ENCODE measurements around the gene ZFAND6.

ZFAND6 gene

GRCh38 chr15:80182611-80183261 is 123.3 kb downstream of the ZFAND6 start:
- DNase-seq (ENCODE audit: low read depth) = peak; percentile 74
- no peak for TF ChIP-seq CTCF (IDR thresholded peaks at IDR 0.05; ENCODE audit: low read depth, low read length, missing control alignments)
- no peak overlapping the region for H3K4me3 ChIP-seq (ENCODE audit: low read depth, low read length)
- in situ Hi-C loops (cut with HindIII; ENCODE audit: low sequenced_read_pairs) = no loop called here

- in situ Hi-C loops (cut with HindIII; ENCODE audit: low sequenced_read_pairs) = no loop called here
- no peak for DNase-seq (ENCODE audit: low read depth)
- H3K4me3 ChIP-seq (ENCODE audit: low read depth, low read length) = no peak overlapping the region
- no peak for TF ChIP-seq CTCF (IDR thresholded peaks at IDR 0.05; ENCODE audit: low read depth, low read length, missing control alignments)
Measured at GRCh38 chr15:80183306-80183705, 123.8 kb downstream of the ZFAND6 start.

GRCh38 chr15:80183886-80184285 is 124.4 kb downstream of the ZFAND6 start:
- no peak overlapping the region for H3K4me3 ChIP-seq (ENCODE audit: low read depth, low read length)
- in situ Hi-C loops (cut with HindIII; ENCODE audit: low sequenced_read_pairs) = no loop called here
- TF ChIP-seq CTCF (IDR thresholded peaks at IDR 0.05; ENCODE audit: low read depth, low read length, missing control alignments) = peak; percentile 47
- DNase-seq (ENCODE audit: low read depth) = no peak

GRCh38 chr15:80184554-80184953 is 125.1 kb downstream of the ZFAND6 start:
- no peak overlapping the region for H3K4me3 ChIP-seq (ENCODE audit: low read depth, low read length)
- TF ChIP-seq CTCF (IDR thresholded peaks at IDR 0.05; ENCODE audit: low read depth, low read length, missing control alignments) = no peak
- in situ Hi-C loops (cut with HindIII; ENCODE audit: low sequenced_read_pairs) = no loop called here
- no peak for DNase-seq (ENCODE audit: low read depth)

GRCh38 chr15:80185152-80185551 is 125.7 kb downstream of the ZFAND6 start:
- no peak for DNase-seq (ENCODE audit: low read depth)
- TF ChIP-seq CTCF (IDR thresholded peaks at IDR 0.05; ENCODE audit: low read depth, low read length, missing control alignments) = no peak
- no peak overlapping the region for H3K4me3 ChIP-seq (ENCODE audit: low read depth, low read length)
- in situ Hi-C loops (cut with HindIII; ENCODE audit: low sequenced_read_pairs) = no loop called here

GRCh38 chr15:80186066-80186465 is 126.6 kb downstream of the ZFAND6 start:
- H3K4me3 ChIP-seq (ENCODE audit: low read depth, low read length) = no peak overlapping the region
- no peak for TF ChIP-seq CTCF (IDR thresholded peaks at IDR 0.05; ENCODE audit: low read depth, low read length, missing control alignments)
- DNase-seq (ENCODE audit: low read depth) = no peak
- in situ Hi-C loops (cut with HindIII; ENCODE audit: low sequenced_read_pairs) = no loop called here

All from astrocyte of the cerebellum (primary cell).